ENCODE measurements around the gene CDA. TPM values are rescaled to one million over a fixed set of nuclear protein-coding genes. Genes with fewer than 3 reads are reported as not detected.

CDA gene
- total RNA-seq, 2 donors from 2014 or later: 29.1 to 110 TPM

DNA sequence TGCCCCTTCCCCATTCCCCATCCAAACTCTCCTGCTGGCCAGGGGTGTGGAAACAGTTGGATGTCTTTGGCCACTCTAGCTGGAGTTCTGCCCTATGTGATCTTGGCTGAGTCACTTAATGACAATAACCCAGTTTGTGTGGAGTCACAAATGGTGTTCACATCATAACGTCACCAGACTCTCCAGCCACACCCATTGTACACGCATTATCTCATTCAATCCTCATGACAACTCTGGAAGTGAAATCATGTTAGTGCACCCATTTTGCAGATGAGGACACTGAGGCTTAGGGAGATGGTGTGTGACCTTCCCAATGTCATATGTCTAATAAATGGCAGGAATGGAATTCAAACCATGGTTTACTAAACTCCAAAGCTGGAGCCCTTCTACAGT, 1.2 kb upstream of the CDA start:
- peak; percentile 30 for DNase-seq
- no peak overlapping the region for H3K9ac ChIP-seq (ENCODE audit: low read depth in 2 of 2, low read length in 2 of 2)
- TF ChIP-seq, protein P1, sequence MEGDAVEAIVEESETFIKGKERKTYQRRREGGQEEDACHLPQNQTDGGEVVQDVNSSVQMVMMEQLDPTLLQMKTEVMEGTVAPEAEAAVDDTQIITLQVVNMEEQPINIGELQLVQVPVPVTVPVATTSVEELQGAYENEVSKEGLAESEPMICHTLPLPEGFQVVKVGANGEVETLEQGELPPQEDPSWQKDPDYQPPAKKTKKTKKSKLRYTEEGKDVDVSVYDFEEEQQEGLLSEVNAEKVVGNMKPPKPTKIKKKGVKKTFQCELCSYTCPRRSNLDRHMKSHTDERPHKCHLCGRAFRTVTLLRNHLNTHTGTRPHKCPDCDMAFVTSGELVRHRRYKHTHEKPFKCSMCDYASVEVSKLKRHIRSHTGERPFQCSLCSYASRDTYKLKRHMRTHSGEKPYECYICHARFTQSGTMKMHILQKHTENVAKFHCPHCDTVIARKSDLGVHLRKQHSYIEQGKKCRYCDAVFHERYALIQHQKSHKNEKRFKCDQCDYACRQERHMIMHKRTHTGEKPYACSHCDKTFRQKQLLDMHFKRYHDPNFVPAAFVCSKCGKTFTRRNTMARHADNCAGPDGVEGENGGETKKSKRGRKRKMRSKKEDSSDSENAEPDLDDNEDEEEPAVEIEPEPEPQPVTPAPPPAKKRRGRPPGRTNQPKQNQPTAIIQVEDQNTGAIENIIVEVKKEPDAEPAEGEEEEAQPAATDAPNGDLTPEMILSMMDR (IDR thresholded peaks at IDR 0.05): no peak
- peak overlapping the region; percentile 79 for H3K27ac ChIP-seq
- no peaks in the 10 kb centered on the region for H3K27me3 ChIP-seq
- no peaks in the 10 kb centered on the region for H3K4me1 ChIP-seq
- intact Hi-C loops (cut with DNase I): no loop called here
- no peaks in the 10 kb centered on the region for H3K9me3 ChIP-seq
- no peaks in the 10 kb centered on the region for H3K36me3 ChIP-seq
- no peak overlapping the region for H3K4me3 ChIP-seq

DNA sequence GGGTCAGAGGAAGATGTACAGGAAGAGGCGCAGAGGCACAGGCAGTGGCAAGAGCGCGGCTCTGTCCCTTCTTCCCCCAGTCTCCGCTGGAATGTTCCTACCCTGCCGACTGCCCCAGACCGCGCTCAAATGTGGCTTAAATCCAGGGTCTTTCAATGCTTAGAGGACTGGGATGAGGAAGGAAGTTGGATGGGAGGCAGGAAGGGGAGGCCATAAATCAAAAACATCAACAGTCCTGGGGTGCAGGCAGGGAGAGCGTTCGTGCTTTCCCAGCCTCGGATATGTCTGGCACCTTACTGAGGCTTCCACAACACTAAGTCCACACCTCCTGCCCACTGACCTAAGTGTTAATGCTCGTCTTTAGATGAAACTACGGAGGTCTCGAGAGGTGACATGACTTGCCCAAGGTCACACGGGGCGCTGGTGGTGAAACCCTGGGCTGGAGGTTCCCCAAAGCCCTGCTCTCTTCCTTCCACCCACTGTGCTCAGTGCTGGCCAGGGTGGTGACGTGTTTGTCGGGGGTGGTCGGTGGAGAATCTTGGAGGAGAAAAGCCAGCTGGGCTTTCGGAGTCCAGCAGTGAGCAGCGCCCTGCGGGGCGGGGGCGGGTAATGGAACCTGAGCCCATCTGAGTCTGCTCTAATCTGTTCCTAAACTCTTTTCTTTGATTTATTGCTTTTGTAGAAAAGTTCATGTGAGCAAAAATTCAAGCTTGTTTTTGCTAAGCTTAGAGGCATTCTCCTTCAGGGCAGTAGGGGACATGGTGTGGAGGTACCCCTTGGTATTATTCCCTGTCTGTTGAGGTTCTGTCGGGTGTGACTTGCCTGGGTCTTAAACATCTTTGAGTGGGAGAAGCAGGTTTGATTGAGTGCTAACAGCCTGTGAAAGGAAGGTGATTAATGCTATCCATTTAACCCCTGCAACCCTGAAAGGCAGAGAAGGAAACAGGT, 708 bp downstream of the CDA start:
- intact Hi-C loops (cut with DNase I): no loop called here
- Histone ChIP-seq H3K27me3 (no peaks in the 10 kb centered on the region), H3K36me3 (no peaks in the 10 kb centered on the region), H3K4me3 (peak overlapping the region; percentile 45), H3K9ac (ENCODE audit: low read depth in 2 of 2, low read length in 2 of 2) (peak overlapping the region; percentile 52 to 66), H3K27ac (peak overlapping the region; percentile 79), H3K9me3 (no peaks in the 10 kb centered on the region), H3K4me1 (no peaks in the 10 kb centered on the region)
- TF ChIP-seq, protein P1 (IDR thresholded peaks at IDR 0.05): no peak
- DNase-seq: peak; percentile 32

DNA sequence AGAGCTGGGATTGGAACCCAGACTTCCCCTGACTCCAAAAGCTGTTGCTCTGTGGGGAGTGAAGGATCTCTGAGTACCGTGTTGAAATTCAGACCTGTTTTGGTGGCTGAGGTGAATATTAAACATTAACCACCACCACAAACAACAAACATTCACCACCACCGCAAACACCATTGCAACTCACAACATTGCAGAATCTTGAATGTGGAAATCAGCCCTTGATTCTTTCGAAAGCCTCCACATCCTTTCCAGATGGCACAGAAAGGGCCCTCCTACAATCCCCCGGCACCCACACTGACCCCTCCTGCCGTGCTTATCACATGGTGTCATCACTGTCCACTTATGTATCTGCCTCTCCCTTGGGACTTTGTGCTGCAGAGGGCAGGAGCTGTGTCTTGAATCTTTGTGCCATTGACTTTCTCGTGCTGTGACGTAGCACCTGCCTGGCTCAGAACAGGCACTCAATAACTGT, 1.4 kb downstream of the CDA start:
- H3K9ac ChIP-seq (ENCODE audit: low read depth in 2 of 2, low read length in 2 of 2): no peak overlapping the region
- no peaks in the 10 kb centered on the region for H3K36me3 ChIP-seq
- H3K4me1 ChIP-seq: no peaks in the 10 kb centered on the region
- H3K27me3 ChIP-seq: no peaks in the 10 kb centered on the region
- H3K9me3 ChIP-seq: no peaks in the 10 kb centered on the region
- TF ChIP-seq, protein P1 (IDR thresholded peaks at IDR 0.05): no peak
- H3K27ac ChIP-seq: peak overlapping the region; percentile 79
- H3K4me3 ChIP-seq: peak overlapping the region; percentile 45
- peak; percentile 31 for DNase-seq
- intact Hi-C loops (cut with DNase I): no loop called here

DNA sequence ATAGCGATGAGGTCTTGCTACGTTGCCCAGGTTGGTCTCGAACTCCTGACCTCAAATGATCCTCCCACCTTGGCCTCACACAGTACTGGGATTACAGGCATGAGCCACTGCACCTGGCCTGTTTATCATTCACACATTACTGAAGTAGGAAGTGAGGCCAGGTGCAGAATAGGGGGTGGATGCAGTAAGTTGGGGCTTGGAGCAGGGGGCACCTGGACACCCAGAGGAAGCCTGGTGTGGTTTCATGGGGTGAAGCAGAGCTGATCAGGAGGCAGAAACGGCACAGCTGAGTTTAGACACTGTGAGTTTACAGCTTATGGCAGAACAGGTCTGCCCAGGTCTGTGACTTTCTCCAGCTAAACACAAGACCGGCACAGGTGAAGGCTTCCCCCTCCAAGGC, 4.9 kb downstream of the CDA start:
- TF ChIP-seq, protein P1 (IDR thresholded peaks at IDR 0.05): no peak
- H3K27me3 ChIP-seq: no peaks in the 10 kb centered on the region
- no peak overlapping the region for H3K4me3 ChIP-seq
- H3K9ac ChIP-seq (ENCODE audit: low read depth in 2 of 2, low read length in 2 of 2): no peak overlapping the region
- no peaks in the 10 kb centered on the region for H3K36me3 ChIP-seq
- DNase-seq: no peak
- H3K27ac ChIP-seq: no peak overlapping the region
- no peaks in the 10 kb centered on the region for H3K9me3 ChIP-seq
- intact Hi-C loops (cut with DNase I): no loop called here
- H3K4me1 ChIP-seq: no peaks in the 10 kb centered on the region

DNA sequence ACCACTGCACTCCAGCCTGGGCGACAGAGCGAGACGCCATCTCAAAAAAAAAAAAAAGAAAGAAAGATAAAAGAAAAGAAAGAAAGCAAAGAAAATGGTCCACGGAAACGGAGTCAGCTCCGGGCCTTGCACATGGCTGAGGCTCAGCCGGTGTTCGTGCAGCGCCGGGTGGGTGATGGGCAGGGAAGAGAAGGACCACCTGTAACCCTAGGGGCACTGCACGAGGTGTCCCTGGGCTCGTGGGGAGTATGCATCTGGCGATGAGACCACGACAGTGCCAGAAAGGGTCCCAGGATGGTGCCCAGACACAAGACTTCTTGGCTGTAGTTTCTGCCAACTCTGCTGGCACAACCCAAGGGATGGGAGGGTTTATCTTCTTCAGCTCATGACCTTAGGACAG, 5.8 kb downstream of the CDA start:
- Histone ChIP-seq H3K27me3 (no peaks in the 10 kb centered on the region), H3K36me3 (no peaks in the 10 kb centered on the region), H3K4me3 (no peak overlapping the region), H3K9me3 (no peaks in the 10 kb centered on the region), H3K4me1 (no peaks in the 10 kb centered on the region), H3K9ac (ENCODE audit: low read depth in 2 of 2, low read length in 2 of 2) (no peak overlapping the region), H3K27ac (no peak overlapping the region)
- DNase-seq: no peak
- TF ChIP-seq, protein P1 (IDR thresholded peaks at IDR 0.05): no peak
- intact Hi-C loops (cut with DNase I): no loop called here

Measured in colonic mucosa (tissue), 4 donors.